GM21360 (cell line): ENCODE data around the gene ISCA2.
"Not testable (repeated sequence)": the region's sequence is repeated elsewhere in the genome, so short reads cannot be mapped to it uniquely, and the experiment has no call there.

ENCODE experiments used
- ATAC-seq: cut with Tn5 transposase; IDR thresholded peaks from one replicate; pipeline ENCODE4 v1.9.1; 2021; ENCODE audit warnings: mild to moderate bottlenecking, moderate library complexity; ENCODE audit not compliant: unreplicated experiment

Gene ISCA2

DNA sequence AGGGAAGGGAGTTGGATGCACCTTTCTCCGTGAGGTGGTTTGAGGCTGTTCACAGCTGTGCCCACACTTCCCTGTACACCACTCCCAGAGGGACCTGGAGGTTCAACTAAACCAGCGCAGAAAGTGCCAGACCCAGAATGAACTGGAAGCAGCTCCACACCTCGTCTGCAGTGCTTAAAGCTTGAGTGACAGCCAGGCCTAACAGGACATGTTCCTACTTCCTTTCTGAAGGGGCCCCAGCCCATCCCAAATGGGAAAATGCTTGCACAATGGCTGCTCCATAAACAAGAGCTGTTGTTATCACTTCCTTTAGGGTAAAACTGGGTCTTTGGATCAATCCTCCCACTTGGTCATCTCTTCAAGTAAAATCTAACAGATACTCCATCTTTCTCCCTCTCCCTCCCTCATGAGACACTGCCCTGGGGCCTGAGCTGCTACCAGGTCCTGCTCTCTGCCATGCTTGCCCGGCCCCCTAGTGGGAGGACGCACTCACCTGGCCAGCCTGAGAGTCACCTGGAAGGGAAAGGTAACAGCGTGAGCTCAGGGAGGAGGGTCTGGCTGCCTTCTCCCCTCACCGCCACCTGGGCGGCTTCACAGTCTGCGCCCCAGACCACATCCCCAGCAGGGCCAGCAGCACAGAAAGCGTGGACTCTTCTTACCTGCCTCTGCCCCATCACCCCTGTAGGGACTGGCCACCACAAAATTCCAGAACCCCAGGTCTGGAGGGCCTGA, 33.5 kb downstream of the ISCA2 start:
- no peak for ATAC-seq

DNA sequence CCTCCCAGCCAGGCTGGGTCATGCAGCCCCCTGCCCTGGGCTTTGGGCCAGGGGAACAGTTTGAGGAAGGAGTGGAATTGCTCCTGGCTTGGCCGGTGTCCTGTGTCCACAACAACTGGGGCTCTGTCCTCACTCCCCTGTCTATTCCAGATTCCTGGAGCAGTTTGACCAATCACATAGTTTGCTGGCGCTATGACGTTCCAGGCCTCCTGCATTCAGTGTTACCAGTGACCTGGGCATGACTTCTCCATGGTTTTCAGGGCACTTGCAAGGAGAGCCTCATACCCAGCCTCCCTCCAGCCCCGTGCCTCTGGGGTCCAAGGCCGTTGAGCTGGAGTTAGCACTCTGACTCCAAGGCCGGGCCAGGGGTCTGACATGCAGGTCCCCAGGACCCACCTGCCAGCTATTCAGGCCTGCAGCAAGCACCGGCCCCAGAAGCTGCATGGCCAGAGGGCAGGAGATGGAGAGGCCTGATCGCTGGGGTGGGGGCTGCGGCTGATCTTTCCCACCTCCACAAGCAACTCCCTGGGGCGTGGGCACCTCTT, 34.2 kb downstream of the ISCA2 start:
- no peak for ATAC-seq

DNA sequence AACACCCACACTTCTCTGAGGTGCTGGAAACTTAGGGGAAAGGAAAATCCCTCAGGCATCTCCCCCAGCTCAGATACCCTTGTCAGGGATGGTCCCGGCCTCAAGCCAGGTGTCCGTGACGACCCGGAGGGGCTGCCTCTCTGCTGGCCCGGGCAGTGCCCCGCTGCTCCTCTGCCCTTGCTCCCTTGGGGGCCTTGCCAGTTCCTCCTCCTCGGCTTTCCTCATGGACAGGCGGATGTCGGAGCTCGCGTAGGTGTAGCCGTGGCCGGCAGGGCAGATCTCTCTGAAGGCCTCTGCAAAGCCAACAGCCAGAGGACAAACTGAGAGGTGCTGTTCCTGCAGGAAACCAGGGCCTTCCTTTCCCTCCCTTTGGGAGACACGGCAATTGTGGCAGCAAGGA, 34.8 kb downstream of the ISCA2 start:
- ATAC-seq = no peak

DNA sequence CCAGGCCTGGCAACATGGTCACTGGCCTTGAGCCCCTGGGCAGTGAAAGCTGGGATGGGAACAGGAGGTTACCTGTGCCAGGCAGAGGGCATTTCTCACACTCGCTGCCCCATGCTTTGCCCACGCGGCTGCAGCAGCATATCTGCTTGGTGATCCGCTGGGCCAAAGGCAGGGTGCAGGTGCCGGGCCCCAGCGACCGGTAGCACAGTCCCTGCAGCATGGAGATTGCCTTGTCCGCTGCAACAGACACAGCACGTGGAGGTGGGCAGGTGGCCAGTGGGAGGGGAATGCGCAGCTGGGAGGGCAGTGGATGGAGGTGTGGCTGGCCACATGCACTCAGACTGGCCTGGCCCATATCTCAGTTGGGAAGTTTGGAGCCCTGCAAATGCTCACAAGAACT, 35.3 kb downstream of the ISCA2 start:
- ATAC-seq = no peak

DNA sequence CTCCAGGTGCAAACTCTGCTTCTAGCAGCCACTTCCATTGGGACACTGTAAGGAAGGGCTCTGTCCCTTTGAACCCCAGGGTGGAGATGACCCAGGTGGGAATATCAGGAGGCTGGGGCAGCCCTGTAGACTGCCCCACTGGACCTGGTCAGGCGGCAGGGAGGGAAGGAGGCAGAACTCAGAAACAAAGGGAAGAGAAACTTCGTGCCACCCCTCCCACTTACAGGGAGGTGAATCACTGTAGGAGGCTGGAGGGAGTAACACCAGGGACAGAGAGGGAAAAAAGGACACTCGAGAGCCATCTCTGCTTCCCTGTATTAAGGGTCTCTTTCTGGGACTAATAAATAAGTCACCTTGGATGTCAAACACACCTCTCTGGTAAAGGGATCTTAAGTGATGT, 37.4 kb downstream of the ISCA2 start:
- no peak for ATAC-seq

DNA sequence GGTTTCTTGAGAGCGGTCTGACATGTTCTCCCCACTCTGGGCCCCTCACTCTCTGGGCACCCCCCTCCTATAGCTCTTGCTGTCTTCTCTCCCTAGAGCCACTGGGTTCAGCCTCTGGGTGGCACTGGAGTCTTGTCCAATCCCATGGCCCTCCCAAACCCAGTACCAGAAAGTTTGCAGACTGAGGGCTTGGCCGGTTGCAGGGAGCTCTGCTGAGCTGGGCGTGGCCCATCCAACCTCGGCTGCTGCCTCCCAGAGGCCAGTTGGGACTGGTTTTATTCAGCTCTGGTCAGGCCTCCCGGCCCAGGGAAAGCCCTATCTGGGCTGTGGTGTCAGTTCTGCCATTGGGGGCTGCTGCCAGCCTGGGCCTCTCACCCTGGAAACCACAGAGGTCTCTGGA, 37.9 kb downstream of the ISCA2 start:
- no peak for ATAC-seq

DNA sequence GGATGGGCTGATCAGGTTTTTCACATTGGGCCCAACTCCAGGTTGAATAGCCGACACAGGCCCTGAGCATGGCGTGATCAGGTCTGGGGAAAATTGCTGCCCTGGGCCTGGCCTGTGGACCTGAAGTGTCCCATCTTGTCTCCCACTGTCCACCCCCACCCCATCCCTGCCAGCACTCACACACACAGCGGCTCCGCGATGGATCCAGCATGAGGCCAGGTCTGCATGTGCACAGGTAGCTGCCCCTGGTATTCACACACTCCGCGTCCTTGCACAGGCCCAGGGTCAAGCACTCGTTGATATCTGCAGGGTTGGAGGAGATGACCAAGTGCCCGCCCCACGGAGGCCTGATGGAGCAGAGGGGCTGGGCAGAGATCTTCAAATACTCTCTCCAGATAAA, 38.7 kb downstream of the ISCA2 start:
- ATAC-seq = no peak

DNA sequence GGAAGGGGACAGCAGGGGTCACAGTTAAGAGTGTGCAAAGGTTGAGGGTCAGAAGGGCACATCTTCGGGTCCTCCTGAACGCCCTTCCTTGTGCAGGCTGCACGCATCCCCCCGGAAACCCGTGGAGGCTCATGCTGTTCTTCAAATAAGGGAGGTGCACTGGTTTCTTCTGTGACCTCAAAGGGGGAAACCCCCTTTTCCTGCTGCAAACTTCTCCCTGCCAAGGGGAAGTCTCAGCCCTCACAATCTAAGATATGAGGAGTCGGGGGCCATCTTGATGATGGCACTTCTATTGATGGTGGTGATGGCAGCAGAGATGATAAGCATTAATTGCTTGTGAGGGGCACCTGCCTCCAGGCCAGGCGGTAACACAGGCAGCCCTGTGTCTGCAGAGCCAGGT, 40.0 kb downstream of the ISCA2 start:
- no peak for ATAC-seq

DNA sequence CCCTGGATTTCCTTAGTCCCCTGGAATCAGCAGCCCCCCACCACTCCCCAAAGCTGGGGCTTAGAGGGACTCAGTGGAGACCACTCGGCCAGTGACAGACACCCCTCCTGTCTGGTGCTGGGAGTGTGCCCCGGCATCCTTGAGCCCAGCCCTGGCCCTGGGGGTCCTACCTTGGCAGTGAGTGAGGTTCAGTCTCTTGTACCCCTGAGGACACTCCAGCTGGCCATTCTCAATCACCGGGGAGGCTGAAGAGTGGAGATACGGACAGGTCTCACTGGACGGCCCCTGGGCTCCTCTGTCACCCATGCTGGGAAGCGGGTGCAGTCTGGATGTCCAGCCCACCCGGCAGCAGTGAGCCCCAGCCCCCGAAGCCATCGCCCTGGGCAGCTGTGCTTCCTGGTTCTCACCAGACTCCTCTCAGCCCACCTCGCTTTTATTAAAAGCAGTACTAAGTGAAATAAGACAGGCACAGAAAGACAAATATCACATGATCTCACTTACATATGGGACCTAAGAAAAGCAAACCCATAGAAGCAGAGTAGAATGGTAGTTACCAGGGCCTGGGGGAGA, 42.3 kb downstream of the ISCA2 start:
- no peak for ATAC-seq

DNA sequence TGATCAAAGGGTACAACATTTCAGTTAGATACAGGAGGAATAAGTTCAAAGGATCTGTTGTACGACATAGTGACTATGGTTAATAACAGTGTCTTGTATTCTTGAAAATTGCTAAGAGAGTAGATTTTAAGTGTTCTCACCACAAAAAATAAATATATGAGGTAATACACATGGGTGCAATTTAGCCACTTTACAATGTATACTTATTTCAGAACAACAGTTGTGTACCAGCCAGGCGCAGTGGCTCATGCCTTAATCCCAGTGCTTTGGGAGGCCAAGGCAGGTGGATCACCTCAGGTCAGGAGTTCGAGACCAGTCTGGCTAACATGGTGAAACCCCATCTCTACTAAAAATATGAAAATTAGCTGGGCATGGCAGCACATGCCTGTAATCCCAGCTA, 42.8 kb downstream of the ISCA2 start:
- not testable (repeated sequence) for ATAC-seq

DNA sequence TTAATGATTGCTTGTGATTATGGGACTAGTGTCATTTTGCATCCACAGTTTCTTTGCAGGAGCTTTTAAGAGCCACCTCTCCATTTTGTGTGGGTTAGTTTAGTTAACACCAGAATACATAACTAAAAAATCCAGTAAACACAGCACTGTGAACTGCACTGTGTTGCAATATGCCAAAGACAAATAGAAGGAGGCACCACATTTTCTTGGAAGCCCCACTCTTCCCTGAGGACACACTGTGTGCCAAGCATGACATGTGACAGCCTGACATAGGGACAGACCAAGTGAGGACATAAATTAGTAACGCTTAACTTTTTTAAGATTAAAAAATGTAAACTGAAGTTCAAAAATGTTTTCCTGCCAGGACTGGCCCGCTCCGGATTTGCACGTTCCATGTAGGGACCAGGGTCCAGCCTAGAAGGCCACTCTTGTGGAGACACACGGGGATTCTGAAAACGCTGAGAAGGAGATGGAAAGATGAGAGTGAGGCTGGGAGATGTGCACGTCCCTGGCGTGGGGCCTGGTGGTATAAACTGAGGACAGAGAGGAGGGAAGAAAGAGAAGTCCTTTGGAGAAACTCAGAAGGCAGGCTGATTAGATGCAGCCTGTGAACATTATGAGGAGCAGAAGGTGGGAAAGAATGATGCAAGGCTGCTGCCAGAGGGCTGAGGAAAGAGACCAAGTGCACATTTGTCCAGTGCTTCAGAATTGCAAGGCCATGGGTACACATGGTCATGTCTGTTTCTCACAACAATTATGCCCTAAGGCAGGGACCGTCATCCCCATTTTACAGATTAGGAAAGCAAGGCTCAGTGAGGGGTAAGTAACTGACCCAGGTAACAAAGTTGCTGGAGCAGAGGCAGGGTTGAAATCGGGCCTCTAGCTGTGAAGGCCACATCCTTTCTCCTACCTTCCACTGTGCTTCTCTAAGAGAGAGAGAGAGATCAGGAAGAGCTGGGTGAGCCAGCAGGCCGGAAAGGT, 45.1 kb downstream of the ISCA2 start:
- no peak for ATAC-seq

DNA sequence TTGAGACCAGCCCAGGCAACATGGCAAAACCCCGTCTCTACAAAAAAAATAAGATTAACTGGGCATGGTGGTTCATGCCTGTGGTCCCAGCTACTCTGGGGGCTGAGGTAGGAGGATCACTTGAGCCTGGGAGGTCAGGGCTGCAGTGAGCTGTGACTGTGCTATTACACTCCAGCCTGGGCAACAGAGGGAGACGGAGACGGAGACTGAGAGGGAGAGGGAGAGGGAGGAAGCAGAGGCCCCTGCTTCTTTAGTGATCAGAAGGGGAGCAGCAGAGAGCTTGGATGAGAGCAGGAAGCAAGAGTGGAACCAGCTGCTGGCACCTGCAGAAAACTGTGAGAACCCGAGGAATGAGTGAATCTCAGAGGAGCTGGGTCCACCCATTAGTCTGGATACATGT, 45.9 kb downstream of the ISCA2 start:
- ATAC-seq = no peak

DNA sequence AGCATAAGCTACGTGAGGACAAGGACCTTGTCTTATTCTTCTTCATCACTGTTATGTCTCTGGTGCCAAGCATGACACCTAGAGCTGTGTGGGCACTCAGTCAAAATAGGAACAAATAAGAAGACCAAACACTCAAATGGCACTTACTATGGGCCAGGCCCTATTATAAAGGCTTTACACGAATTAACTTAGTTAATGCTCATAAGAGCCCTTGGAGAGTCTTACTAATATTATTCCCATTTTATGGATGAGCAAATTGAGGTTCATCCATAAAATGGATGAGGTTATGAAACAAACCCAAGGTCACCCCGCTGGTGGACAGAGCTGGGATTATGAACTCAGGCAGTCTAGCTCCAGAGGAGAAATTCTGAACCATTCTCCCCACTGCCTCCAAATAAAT, 47.7 kb downstream of the ISCA2 start:
- no peak for ATAC-seq

DNA sequence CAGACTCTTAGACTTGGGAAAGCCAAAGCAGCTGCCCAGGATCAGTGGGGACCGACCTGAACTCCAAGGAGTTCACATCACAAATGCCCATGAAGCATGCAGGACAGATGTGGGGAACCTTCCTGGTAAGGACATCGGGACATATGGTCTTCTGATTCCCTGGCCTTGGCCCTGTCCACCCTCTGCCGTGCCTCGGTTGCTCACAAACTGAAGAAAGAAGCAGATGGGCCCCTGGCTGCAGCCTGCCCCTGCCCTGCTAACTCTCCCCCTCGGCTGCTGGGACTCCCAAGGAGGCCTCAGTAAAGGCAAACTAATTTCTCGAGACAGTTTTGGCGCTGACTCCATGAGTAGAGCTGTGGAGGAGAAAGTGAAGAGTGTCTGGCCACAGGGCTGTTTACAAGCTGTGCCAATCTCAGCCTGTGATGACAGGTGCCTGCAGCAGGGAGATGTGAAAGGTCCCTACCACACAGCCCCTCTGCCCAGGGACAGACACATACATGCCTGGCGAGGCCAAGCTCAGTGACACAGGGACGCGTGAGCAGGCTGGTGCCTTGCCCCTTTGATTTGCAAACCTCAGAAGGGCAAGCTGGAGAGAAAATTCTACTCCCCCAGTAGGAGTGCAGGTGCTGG, 48.6 kb downstream of the ISCA2 start:
- ATAC-seq = no peak

DNA sequence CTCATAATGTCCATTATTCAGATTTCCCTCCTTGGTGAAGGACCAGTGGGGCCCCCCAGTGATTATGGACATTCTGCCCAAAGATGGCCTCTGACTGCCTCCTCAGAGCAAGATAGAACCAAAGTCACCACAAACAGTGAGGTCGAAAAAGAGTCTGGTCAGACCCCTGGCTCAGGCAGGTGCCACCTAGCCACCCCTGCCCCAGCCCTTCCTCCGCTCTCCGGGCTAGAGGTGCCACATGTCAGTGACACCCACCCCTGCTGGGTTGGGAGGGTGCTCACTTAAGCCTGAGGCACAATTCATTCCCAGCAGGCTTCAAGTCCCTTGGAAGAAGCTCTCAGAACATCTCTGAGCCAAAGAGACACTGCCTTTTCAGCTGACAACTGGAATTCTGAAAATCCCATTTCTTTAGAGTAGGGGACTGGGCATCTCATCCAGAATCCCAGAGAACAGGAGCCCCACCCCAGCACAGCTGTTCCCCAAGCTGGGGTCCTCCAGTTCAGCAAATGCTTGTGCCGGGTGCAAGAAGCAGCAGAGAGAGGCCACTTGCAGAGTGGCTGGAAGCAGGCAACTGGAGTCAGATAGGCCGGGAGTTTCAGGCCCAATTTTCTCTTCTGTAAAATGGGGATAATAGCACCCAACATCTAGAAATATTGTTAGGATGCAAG, 50.3 kb downstream of the ISCA2 start:
- no peak for ATAC-seq

DNA sequence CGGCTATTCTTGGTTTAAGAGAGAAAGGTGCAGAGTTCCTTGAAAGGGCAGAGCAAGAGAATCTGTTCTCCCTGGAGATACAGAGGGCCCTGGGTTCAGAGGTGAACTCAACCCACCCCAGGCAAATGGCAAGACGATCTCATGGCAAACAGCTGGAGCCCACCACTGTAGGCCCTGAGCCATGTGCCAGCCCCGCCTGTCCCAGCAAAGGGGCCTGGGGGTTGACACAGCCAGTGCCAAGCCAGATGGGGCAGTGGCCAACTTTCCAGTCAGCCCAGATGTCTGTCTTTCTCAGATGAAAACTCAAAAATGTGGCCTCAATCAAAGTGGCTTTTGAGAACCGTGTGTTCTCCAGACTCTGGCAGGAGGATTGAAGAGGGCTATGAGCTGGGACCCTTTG, 51.8 kb downstream of the ISCA2 start:
- no peak for ATAC-seq

DNA sequence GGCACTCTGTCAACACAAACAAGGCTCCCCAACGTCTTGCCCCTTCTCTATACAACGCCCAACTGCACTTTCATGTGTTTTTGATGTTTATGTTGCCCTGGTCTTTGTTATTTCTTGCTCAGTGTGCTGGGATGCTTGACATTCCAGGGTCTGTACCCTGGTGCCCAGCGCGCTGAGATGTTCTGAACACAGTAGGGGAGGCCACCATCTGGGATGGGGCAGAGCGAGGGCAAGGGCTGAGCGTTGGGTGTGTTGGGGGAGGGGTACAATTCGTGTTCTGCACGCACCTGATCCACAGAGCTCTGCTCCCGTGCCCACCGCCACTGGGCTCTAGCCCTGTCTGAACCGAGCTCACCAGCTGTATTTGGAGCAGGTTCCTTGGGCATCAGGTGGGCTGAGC, 52.9 kb downstream of the ISCA2 start:
- ATAC-seq = no peak
